COLO668 (cell line): ENCODE results near the gene SELENON.

Source experiments
- DNase-seq: peaks from one replicate; lab custom pipeline; 2025; ENCODE audit not compliant: unreplicated experiment; lab: John Stamatoyannopoulos, UW

The SELENON gene, protein sequence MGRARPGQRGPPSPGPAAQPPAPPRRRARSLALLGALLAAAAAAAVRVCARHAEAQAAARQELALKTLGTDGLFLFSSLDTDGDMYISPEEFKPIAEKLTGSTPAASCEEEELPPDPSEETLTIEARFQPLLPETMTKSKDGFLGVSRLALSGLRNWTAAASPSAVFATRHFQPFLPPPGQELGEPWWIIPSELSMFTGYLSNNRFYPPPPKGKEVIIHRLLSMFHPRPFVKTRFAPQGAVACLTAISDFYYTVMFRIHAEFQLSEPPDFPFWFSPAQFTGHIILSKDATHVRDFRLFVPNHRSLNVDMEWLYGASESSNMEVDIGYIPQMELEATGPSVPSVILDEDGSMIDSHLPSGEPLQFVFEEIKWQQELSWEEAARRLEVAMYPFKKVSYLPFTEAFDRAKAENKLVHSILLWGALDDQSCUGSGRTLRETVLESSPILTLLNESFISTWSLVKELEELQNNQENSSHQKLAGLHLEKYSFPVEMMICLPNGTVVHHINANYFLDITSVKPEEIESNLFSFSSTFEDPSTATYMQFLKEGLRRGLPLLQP

DNA sequence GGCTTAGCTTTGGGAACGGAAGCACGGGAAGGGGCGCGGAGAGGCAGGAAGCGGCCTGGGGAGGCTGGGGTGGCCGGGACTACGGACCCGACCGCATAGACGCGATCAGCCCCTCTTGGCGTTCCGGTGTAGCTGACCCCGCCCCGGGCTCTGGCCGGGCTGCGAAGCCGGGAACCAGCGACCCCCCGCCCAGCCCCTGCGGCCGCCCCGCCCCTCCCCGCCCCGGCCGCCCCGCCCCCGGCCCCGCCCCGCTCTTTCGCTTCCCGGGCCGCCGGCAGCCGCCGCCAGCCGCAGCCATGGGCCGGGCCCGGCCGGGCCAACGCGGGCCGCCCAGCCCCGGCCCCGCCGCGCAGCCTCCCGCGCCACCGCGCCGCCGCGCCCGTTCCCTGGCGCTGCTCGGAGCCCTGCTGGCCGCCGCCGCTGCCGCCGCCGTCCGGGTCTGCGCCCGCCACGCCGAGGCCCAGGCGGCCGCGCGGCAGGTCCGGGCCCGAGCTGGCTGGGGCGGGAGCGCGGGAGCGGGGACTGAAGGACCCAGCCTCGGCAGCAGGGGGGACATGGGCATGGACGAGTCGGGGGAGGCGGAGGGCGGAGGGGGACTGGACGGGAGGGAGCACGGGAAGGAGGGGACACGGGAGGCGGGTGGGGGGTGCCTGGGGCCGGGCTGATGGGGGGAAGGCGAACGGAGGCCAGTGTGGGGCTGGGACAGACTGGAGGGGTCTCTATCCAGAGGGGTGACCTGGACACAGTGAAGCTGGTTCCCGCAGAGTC is at the start of gene SELENON:
Gene SELENON (plus strand): TSS at position 259 of the 768 bp plus-strand sequence. CDS start 38 bp downstream, at position 297.
- DNase-seq, result peak; percentile 85

DNA sequence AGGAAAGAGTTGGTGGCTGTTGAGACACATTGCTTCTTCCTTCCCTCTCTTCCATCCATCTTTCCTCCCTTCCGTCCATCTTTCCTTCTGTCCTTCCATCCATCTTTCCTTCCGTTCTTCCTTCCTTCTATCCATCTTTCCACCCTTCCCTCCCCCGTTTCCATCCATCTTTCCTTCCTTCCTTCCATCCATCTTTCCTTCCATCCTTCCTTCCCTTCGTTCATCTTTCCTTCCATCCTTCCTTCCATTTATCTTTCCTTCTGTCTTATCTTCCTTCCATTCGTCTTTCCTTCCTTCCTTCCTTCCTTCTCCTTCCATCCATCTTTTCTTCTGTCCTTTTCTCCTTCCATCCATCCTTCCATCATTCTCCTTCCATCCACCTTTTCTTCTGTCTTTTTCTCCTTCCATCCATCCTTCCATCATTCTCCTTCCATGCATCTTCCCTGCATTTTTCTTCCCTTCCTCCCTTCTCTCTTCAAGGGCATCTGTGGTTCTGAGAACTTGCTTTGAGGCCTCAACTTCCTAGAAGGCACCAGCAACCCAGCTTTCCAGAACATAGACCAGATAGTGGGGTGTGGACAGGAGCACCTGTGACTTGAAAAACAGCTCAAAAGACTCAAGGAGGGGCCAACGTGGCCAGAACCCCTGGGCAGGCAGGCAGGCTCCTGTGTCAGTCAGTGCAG is 48.9 kb upstream of the SELENON start:
- no peak for DNase-seq

DNA sequence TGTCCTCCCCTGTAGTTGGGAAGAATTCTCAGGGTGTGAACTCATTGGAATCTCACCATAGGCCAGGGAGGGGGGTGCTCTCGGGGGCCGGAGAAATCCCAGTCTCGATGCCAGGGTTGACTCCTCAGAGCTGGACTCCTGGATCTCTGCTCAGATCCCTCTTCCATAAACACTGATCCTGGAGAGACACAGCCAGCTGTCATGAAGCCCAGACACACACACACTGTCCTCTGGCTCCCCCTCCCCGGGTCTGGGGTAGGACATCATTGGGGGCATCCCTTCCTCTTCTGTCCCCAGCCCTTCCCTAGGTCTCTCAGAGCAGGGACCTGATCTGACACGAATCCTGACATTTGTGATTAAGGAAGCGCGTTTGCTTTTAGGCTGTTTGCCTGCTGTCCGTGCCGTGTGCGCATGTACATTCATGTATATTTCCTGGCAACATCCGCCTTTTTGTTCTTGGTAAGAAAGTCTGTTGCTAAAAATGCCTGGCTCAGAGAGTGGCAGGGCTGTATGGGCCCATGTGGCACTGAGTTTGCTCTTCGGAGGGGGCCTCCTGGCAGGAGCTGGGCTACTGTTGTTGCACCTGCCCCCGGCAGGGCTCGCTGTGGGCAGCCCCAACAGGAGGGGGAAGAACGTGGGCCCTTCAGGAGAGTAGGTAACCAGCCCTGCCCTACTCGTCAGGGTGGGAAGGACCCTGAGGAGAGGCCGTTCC is 45.4 kb upstream of the SELENON start:
- no peak for DNase-seq

GRCh38 chr1:25755475-25756125 is 44.4 kb upstream of the SELENON start:
- DNase-seq, result no peak

DNA sequence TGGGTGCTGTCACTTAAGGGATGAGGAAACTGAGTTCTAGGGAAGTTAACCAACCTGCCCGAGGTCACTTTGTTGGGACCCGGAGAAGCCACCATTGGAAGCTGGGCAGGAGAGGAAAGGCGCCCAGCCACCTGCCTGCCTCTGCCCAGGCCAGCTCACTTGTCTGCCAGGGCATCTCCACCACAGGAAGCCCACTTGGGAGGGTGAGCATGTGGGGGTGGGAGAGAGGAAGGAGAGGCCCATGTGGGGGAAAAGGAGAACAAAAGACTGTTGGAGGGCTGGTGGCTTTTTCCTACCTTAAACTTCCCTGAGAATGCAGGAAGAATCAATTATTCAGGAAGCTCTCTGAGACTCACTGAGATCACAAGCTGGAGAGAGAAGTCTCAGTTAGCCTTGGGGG is 43.8 kb upstream of the SELENON start:
- no peak for DNase-seq

GRCh38 chr1:25757151-25757845 is 42.7 kb upstream of the SELENON start:
- DNase-seq, result no peak

GRCh38 chr1:25757846-25758185 is 42.2 kb upstream of the SELENON start:
- DNase-seq, result no peak

- no peak for DNase-seq
Observed at GRCh38 chr1:25758466-25759070, 41.4 kb upstream of the SELENON start.

GRCh38 chr1:25760122-25760719 is 39.8 kb upstream of the SELENON start:
- no peak for DNase-seq

GRCh38 chr1:25760871-25761270 is 39.1 kb upstream of the SELENON start:
- DNase-seq, result no peak

DNA sequence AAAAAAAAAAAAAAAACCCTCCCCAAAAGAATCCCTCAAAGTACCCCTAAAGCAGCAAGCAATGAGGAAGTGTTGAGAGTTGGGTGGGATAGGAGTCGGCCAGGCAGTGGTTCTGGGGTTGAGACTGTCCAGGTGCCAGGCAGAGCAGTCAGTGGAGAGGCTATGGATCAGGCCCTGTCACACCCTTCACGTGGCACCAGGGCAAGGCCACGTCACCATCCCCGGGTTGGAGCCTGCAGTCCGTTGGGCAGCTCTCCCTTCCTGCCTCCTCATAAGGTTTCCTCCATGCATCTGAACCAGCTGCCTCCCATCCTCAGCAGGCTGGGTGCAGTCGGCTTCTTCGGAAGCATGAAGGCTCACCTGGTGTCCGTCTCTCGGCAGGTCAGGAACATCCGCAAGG is 36.5 kb upstream of the SELENON start:
- DNase-seq, result no peak

GRCh38 chr1:25765136-25765922 is 34.7 kb upstream of the SELENON start:
- no peak for DNase-seq

- no peak for DNase-seq
Observed at GRCh38 chr1:25765923-25766589, 33.9 kb upstream of the SELENON start.

GRCh38 chr1:25766721-25767436 is 33.1 kb upstream of the SELENON start:
- no peak for DNase-seq

DNA sequence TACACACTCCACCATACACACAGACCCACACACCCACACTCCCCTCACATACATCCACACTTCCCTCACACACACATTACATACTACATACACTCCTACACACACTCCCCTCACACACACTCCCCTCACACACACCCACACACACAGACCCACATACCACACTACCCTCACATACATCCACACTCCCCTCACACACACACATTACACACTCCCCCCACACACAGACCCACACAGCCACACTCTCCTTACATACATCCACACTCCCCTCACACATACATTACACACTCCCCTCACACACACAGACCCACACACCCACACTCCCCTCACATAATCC is 32.6 kb upstream of the SELENON start:
- no peak for DNase-seq

DNA sequence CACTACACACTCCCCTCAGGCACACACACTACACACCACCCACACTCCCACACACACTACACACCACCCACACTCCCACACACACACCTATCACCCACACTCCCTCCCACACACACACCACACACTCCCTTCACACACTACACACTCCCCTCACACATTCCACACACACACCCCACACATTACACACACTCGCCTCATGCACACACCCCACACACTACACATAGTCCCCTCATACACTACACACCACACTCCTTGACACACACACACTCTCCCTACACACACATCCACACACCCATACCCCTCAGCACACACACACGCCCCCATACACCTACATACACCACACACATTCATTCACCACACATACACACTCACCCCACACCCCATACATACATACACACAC is 31.0 kb upstream of the SELENON start:
- no peak for DNase-seq
